K562 (cell line): ENCODE results near the gene TFEC. TPM values are rescaled to one million over a fixed set of nuclear protein-coding genes. Genes with fewer than 3 reads are reported as not detected.

Source experiments
- ATAC-seq: fragments of 200-7000 bp; cut with Tn5 transposase; 3 replicates; pipeline ENCODE4 v1.9.1; 2020; ENCODE audit warnings: moderate library complexity
- BruUV-seq: library from RNA; stranded (reverse); fragments of 400-500 nt; replicated peaks from 2 replicates; lab custom pipeline; 2021; lab: Mats Ljungman, UMichigan
- CTCF ChIA-PET: fragments of 300-600 bp; formaldehyde crosslinking; extraction: SDS; loops from one replicate; lab custom pipeline; 2021; ENCODE audit warnings: low intra/inter-chr PET ratio; lab: Yijun Ruan, JAX
- POLR2A ChIA-PET: fragments of 300-600, 350-650 bp; sonication (Branson Sonifier 250); formaldehyde crosslinking; extraction: SDS; loops from one replicate; lab custom pipeline; 2021; ENCODE audit warnings: antibody characterized with exemption, inconsistent platforms; lab: Yijun Ruan, JAX
- DNase-seq, 4 experiments: peaks; one replicate each; pipeline versions ENCODE4 v3.0.0 to v3.0.0-alpha.2; 2011 to 2018; ENCODE audit warnings: low spot score in 3 of 4, mixed read lengths in 3 of 4; ENCODE audit errors: extremely low read depth in 1 of 4
- FAIRE-seq: peaks from 2 replicates; lab custom pipeline; 2011; peaks lifted over from hg19 to GRCh38; lab: Jason Lieb, UNC
- H2AFZ ChIP-seq: 2 replicates; pipeline ENCODE4 v1.6.0; 2011; ENCODE audit warnings: low read depth, low read length, control low read depth, inconsistent platforms
- H3K27ac ChIP-seq: fragments of 200-600 bp; 3 replicates; pipeline ENCODE4 v1.8.0; 2011; ENCODE audit warnings: low read depth, mild to moderate bottlenecking, control low read depth, inconsistent platforms, low read length, moderate library complexity, mixed read lengths; ENCODE audit errors: extremely low read depth
- H3K27me3 ChIP-seq, 2 experiments: fragments of 300-600 bp in 1 of 2; 2 replicates in 1 of 2; 3 replicates in 1 of 2; pipeline versions ENCODE4 v1.6.0 to v1.8.0; 2011; ENCODE audit warnings: inconsistent platforms in 2 of 2, low read length in 2 of 2, mild to moderate bottlenecking in 1 of 2, mixed read lengths in 1 of 2, moderate library complexity in 1 of 2; ENCODE audit not compliant: control insufficient read depth in 2 of 2, insufficient read depth in 2 of 2
- H3K36me3 ChIP-seq: fragments of 300-600 bp; 3 replicates; pipeline ENCODE4 v1.8.0; 2011; ENCODE audit warnings: mild to moderate bottlenecking, low read length, inconsistent platforms; ENCODE audit not compliant: control insufficient read depth, insufficient read depth
- H3K4me1 ChIP-seq, 2 experiments: fragments of 200-600 bp in 1 of 2; replicated peaks in 1 of 2; 2 replicates in 1 of 2; 3 replicates in 1 of 2; pipeline versions ENCODE4 v1.5.1 to v1.8.0; 2011; ENCODE audit warnings: inconsistent platforms in 2 of 2, low read length in 2 of 2, mild to moderate bottlenecking in 1 of 2, mixed read lengths in 1 of 2, moderate library complexity in 1 of 2; ENCODE audit not compliant: control insufficient read depth in 2 of 2, insufficient read depth in 2 of 2
- H3K4me2 ChIP-seq: 2 replicates; pipeline ENCODE4 v1.6.1; 2011; ENCODE audit warnings: low read length, control low read depth, inconsistent platforms, mixed read lengths; ENCODE audit not compliant: insufficient read depth
- H3K4me3 ChIP-seq: fragments of 200-600 bp; sonication (generic), shearing (Covaris generic); 2 replicates; pipeline ENCODE4 v1.5.1; 2016; ENCODE audit warnings: control low read depth, inconsistent platforms
- H3K79me2 ChIP-seq: fragments of 200-600 bp; 3 replicates; pipeline ENCODE4 v1.8.0; 2011; ENCODE audit warnings: low read length, inconsistent platforms; ENCODE audit not compliant: control insufficient read depth, insufficient read depth
- H3K9ac ChIP-seq, 2 experiments: 2 replicates each; pipeline versions ENCODE4 v1.6.0 to v1.6.1; 2011; ENCODE audit warnings: low read depth in 2 of 2, low read length in 2 of 2, control low read depth in 1 of 2, inconsistent platforms in 1 of 2, mild to moderate bottlenecking in 1 of 2, mixed read lengths in 1 of 2; ENCODE audit not compliant: insufficient read depth in 1 of 2
- H3K9me1 ChIP-seq: one replicate; pipeline ENCODE4 v1.6.0; 2011; ENCODE audit warnings: inconsistent platforms, mild to moderate bottlenecking, low read length, moderate library complexity; ENCODE audit not compliant: control insufficient read depth, insufficient read depth
- H3K9me3 ChIP-seq: replicated peaks from 2 replicates; pipeline ENCODE4 v1.5.1; 2011; ENCODE audit warnings: low read depth, low read length, inconsistent platforms; ENCODE audit not compliant: control insufficient read depth, insufficient read depth
- H4K20me1 ChIP-seq: replicated peaks from 2 replicates; pipeline ENCODE4 v1.6.1; 2011; ENCODE audit warnings: low read length, inconsistent platforms, mixed read lengths; ENCODE audit not compliant: control insufficient read depth, insufficient read depth
- EGR1 ChIP-seq: fragments of 450-650 bp; conservative IDR thresholded peaks from 2 replicates; pipeline ENCODE4 v1.6.1; 2017; ENCODE audit warnings: mild to moderate bottlenecking
- GABPA ChIP-seq: fragments of 200-800 bp; sonication (Bioruptor generic); conservative IDR thresholded peaks from 2 replicates; pipeline ENCODE4 v1.6.1; 2016; ENCODE audit warnings: low read depth, missing genetic modification characterization, missing compliant biosample characterization
- HDAC1 ChIP-seq, 2 experiments: fragments of 450-650 bp; IDR thresholded peaks; 2 replicates each; pipeline ENCODE4 v1.6.1; 2016 to 2017; ENCODE audit warnings: inconsistent platforms in 1 of 2, mild to moderate bottlenecking in 1 of 2, moderate library complexity in 1 of 2
- HDGF ChIP-seq: fragments of 450-650 bp; IDR thresholded peaks from 2 replicates; pipeline ENCODE4 v1.6.1; 2016
- HMG20B ChIP-seq: fragments of 250-450 bp; sonication (Bioruptor Pico); IDR thresholded peaks from 2 replicates; pipeline ENCODE4 v1.5.0; 2021; ENCODE audit warnings: mild to moderate bottlenecking
- MAFF ChIP-seq: IDR thresholded peaks from 2 replicates; pipeline ENCODE4 v1.6.1; 2012; ENCODE audit warnings: low read length, improper control_type of control experiment
- MAFG ChIP-seq: fragments of 450-650 bp; conservative IDR thresholded peaks from 2 replicates; pipeline ENCODE4 v1.6.1; 2016; ENCODE audit warnings: missing genetic modification characterization, missing compliant biosample characterization
- NCOA1 ChIP-seq: fragments of 450-650 bp; IDR thresholded peaks from 2 replicates; pipeline ENCODE4 v1.6.1; 2016; ENCODE audit warnings: low read depth
- RBM14 ChIP-seq: fragments of 200-400 bp; formaldehyde crosslinking; IDR thresholded peaks from 2 replicates; pipeline ENCODE4 v1.6.1; 2018; ENCODE audit warnings: low read depth, mild to moderate bottlenecking, low read length, moderate library complexity, borderline replicate concordance; ENCODE audit not compliant: insufficient read depth
- STAT5B ChIP-seq: fragments of 250-450 bp; sonication (Bioruptor Pico); IDR thresholded peaks from 2 replicates; pipeline ENCODE4 v1.8.0; 2021; ENCODE audit warnings: mild to moderate bottlenecking, inconsistent platforms
- TRIM24 ChIP-seq, 2 experiments: fragments of 450-650 bp; IDR thresholded peaks; 2 replicates each; pipeline ENCODE4 v1.6.1; 2016
- TSHZ1 ChIP-seq: fragments of 250-450 bp; sonication (Bioruptor Pico); IDR thresholded peaks from 2 replicates; pipeline ENCODE4 v1.4.0; 2020; ENCODE audit warnings: mild to moderate bottlenecking, moderate library complexity
- ZBTB17 ChIP-seq: fragments of 450-650 bp; formaldehyde crosslinking; IDR thresholded peaks from 2 replicates; pipeline ENCODE4 v1.4.0; 2020; ENCODE audit warnings: mild to moderate bottlenecking
- WGBS: fragments of 100-300 bp; shearing (Covaris generic); methylation state at CpG from one replicate; pipeline ENCODE4 v1.1.6; 2016; ENCODE audit warnings: low coverage, mixed read lengths; ENCODE audit not compliant: insufficient coverage; ENCODE audit errors: missing lambda C conversion rate; 5-methylcytosine and 5-hydroxymethylcytosine counted together
- in situ Hi-C: fragments of 300-500 bp; cut with MboI; formaldehyde crosslinking; loops from 4 replicates; pipeline ENCODE4 v1.15.0; 2018; ENCODE audit warnings: inconsistent platforms, mixed read lengths
- intact Hi-C: fragments of 100-400 bp; cut with micrococcal nuclease; formaldehyde crosslinking; loops from 2 replicates; pipeline ENCODE4 v1.14.2; 2022
- polyA plus RNA-seq, 8 experiments: library from polyadenylated mRNA; depleted of rRNA in 4 of 8; stranded (reverse) in 5 of 8; unstranded in 3 of 8; fragments of >200 nt; fragmentation: Nextera tagmentation in 2 of 8; fragmentation: Illumina TruSeq in 1 of 8; extraction: Ambion mirVana in 2 of 8; extraction: Trizol in 1 of 8; gene quantifications; 2 replicates each; pipeline versions ENCODE4 v1.2.1 to v1.2.3, GENCODE V29; 2011 to 2014; ENCODE audit warnings: inconsistent platforms in 1 of 8, missing spikeins in 1 of 8
- total RNA-seq, 7 experiments: library from RNA; depleted of rRNA in 6 of 7; stranded (reverse); fragments of >200 nt in 6 of 7; fragmentation: Illumina TruSeq in 2 of 7; extraction: Trizol in 2 of 7; gene quantifications; 2 replicates each; pipeline versions ENCODE4 v1.2.1 to v1.2.3, GENCODE V29; 2011 to 2021; ENCODE audit warnings: low replicate concordance in 1 of 7

The TFEC gene
- total and polyA plus RNA-seq, 9 of the 15 experiments (the other 6 are each of a cell fraction or from before 2014, with no cell fraction given) = 0.01 TPM; not detected in 8

- no peak for TF ChIP-seq HDAC1 (IDR thresholded peaks at IDR 0.05)
- TF ChIP-seq TRIM24 (IDR thresholded peaks at IDR 0.05) = no peak
- Histone ChIP-seq H3K9me1 (no peaks in the 10 kb centered on the region), H3K36me3 (no peaks in the 10 kb centered on the region), H3K4me2 (no peak overlapping the region), H3K4me1 (no peaks in the 10 kb centered on the region), H3K9ac (no peak overlapping the region), H3K79me2 (no peaks in the 10 kb centered on the region), H4K20me1 (no peaks in the 10 kb centered on the region), H3K27ac (no peak overlapping the region), H3K27me3 (no peaks in the 10 kb centered on the region), H2AFZ (no peak overlapping the region), H3K4me3 (no peak overlapping the region), H3K9me3 (peaks cover 2% of the 10 kb centered on the region; the same call in 1 of the 2 replicates)
- BruUV-seq = no TSS peak
- in situ Hi-C loops = no loop called here
- ChIA-PET POLR2A (no interaction called here), CTCF (no interaction called here)
- FAIRE-seq (no peak), DNase-seq (no peak), ATAC-seq (no peak)
- intact Hi-C loops = no loop called here
Observed at GRCh38 chr7:116013675-116014074, 16.9 kb downstream of the TFEC start.

GRCh38 chr7:116011584-116011983 lies 19.0 kb downstream of the TFEC start:
- no peaks in the 10 kb centered on the region for H3K9me1 ChIP-seq
- FAIRE-seq (no peak), DNase-seq (no peak), ATAC-seq (no peak)
- TF ChIP-seq EGR1 = no peak
- no peak for TF ChIP-seq MAFF
- TF ChIP-seq GABPA (tag) = no peak
- TF ChIP-seq RBM14 = no peak
- no peak for TF ChIP-seq HDGF
- TF ChIP-seq MAFG (tag) = no peak
- TF ChIP-seq NCOA1 = no peak
- TF ChIP-seq ZBTB17 (CRISPR knock-in tag) = no peak
- TF ChIP-seq TSHZ1 (CRISPR knock-in tag) = no peak
- no peak for TF ChIP-seq STAT5B
- no peak for TF ChIP-seq HMG20B
- CTCF ChIA-PET = no interaction called here
- no peaks in the 10 kb centered on the region for H3K4me1 ChIP-seq
- no TSS peak for BruUV-seq
- H3K4me3 ChIP-seq = no peak overlapping the region
- H3K9me3 ChIP-seq = peaks cover 2% of the 10 kb centered on the region; the same call in 1 of the 2 replicates
- intact Hi-C loops (no loop called here), in situ Hi-C loops (no loop called here)
- H3K36me3 ChIP-seq = no peaks in the 10 kb centered on the region
- WGBS = 0% methylated on average over 1 of the region's 1 CpG
- no peaks in the 10 kb centered on the region for H3K79me2 ChIP-seq
- no peak overlapping the region for H3K27ac ChIP-seq
- POLR2A ChIA-PET = no interaction called here
- no peaks in the 10 kb centered on the region for H4K20me1 ChIP-seq
- no peaks in the 10 kb centered on the region for H3K27me3 ChIP-seq
- H2AFZ ChIP-seq = no peak overlapping the region
- H3K4me2 ChIP-seq = no peak overlapping the region
- no peak overlapping the region for H3K9ac ChIP-seq
